SK-N-SH (cell line): ENCODE measurements around the gene ERVFRD-1. TPM values are rescaled to one million over a fixed set of nuclear protein-coding genes. Genes with fewer than 3 reads are reported as not detected.

Experiments used
- CTCF ChIA-PET: fragments of 300-600, 350-600 bp; formaldehyde crosslinking; extraction: SDS; loops from one replicate; lab custom pipeline; 2021; lab: Yijun Ruan, JAX
- POLR2A ChIA-PET: fragments of 350-600 bp; sonication (Branson Sonifier 250); formaldehyde crosslinking; extraction: SDS; loops from one replicate; lab custom pipeline; 2020; ENCODE audit warnings: antibody characterized with exemption, inconsistent platforms; lab: Yijun Ruan, JAX
- DNase-seq: peaks from one replicate; pipeline ENCODE4 v3.0.0; 2012
- H2AFZ ChIP-seq: fragments of 200-600 bp; sonication (generic); 2 replicates; pipeline ENCODE4 v1.8.1; 2016; ENCODE audit warnings: antibody characterized with exemption, mild to moderate bottlenecking, low read depth
- H3F3A ChIP-seq: fragments of 200-600 bp; sonication (generic); replicated peaks from 2 replicates; pipeline ENCODE3; 2016; ENCODE audit warnings: antibody characterized with exemption, mild to moderate bottlenecking; ENCODE audit not compliant: insufficient read depth
- H3K27ac ChIP-seq, 2 experiments: fragments of 200-500 bp in 1 of 2; fragments of 200-600 bp in 1 of 2; sonication (Bioruptor generic) in 1 of 2; sonication (generic), shearing (Covaris generic) in 1 of 2; 2 replicates each; pipeline versions ENCODE4 v1.5.1 to v1.6.1; 2014 to 2016; ENCODE audit warnings: low read depth in 2 of 2, inconsistent platforms in 1 of 2, low read length in 1 of 2, mild to moderate bottlenecking in 1 of 2, mixed read lengths in 1 of 2
- H3K27me3 ChIP-seq: fragments of 200-600 bp; sonication (generic), shearing (Covaris generic); 2 replicates; pipeline ENCODE4 v1.6.1; 2016; ENCODE audit warnings: mixed run types; ENCODE audit not compliant: insufficient read depth
- H3K36me3 ChIP-seq, 2 experiments: fragments of 200-500 bp in 1 of 2; fragments of 200-600 bp in 1 of 2; sonication (Bioruptor generic) in 1 of 2; sonication (generic) in 1 of 2; replicated peaks in 1 of 2; 2 replicates each; pipeline versions ENCODE3 to v1.5.1; 2014 to 2016; ENCODE audit warnings: low read length in 1 of 2, mild to moderate bottlenecking in 1 of 2; ENCODE audit not compliant: insufficient read depth in 2 of 2, control insufficient read depth in 1 of 2
- H3K4me1 ChIP-seq, 2 experiments: fragments of 200-500 bp in 1 of 2; fragments of 200-600 bp in 1 of 2; sonication (Bioruptor generic) in 1 of 2; sonication (generic), shearing (Covaris generic) in 1 of 2; 2 replicates each; pipeline versions ENCODE4 v1.5.1 to v1.6.1; 2014 to 2016; ENCODE audit warnings: low read depth in 1 of 2, low read length in 1 of 2, mixed run types in 1 of 2; ENCODE audit not compliant: insufficient read depth in 2 of 2, control insufficient read depth in 1 of 2
- H3K4me2 ChIP-seq: fragments of 200-600 bp; sonication (generic), shearing (Covaris generic); 2 replicates; pipeline ENCODE4 v1.6.1; 2017; ENCODE audit warnings: mixed run types
- H3K4me3 ChIP-seq, 2 experiments: fragments of 200-500 bp in 1 of 2; fragments of 200-600 bp in 1 of 2; sonication (Bioruptor generic) in 1 of 2; sonication (generic), shearing (Covaris generic) in 1 of 2; 2 replicates each; pipeline versions ENCODE4 v1.5.1 to v1.8.1; 2014 to 2016; ENCODE audit warnings: low read depth in 2 of 2, inconsistent platforms in 1 of 2, low read length in 1 of 2, mild to moderate bottlenecking in 1 of 2, mixed read lengths in 1 of 2, moderate library complexity in 1 of 2
- H3K79me2 ChIP-seq: fragments of 200-600 bp; sonication (generic); 2 replicates; pipeline ENCODE4 v1.8.1; 2017; ENCODE audit warnings: mild to moderate bottlenecking; ENCODE audit not compliant: insufficient read depth
- H3K9ac ChIP-seq: fragments of 200-600 bp; sonication (generic); 2 replicates; pipeline ENCODE4 v1.6.1; 2017; ENCODE audit warnings: mixed run types
- H3K9me2 ChIP-seq: fragments of 200-600 bp; sonication (generic); 2 replicates; pipeline ENCODE4 v1.6.1; 2017; ENCODE audit warnings: mixed run types
- H3K9me3 ChIP-seq: fragments of 200-600 bp; sonication (generic); 2 replicates; pipeline ENCODE4 v1.6.1; 2017; ENCODE audit warnings: mixed run types, mild to moderate bottlenecking, moderate library complexity
- H4K20me1 ChIP-seq: fragments of 200-600 bp; sonication (generic); 2 replicates; pipeline ENCODE4 v1.6.1; 2017; ENCODE audit warnings: mild to moderate bottlenecking, mixed run types; ENCODE audit not compliant: insufficient read depth
- CTCF ChIP-seq: fragments of 200-600 bp; sonication (generic); IDR thresholded peaks from 2 replicates; pipeline ENCODE4 v1.6.1; 2017; ENCODE audit warnings: antibody characterized with exemption, mild to moderate bottlenecking, moderate library complexity
- EZH2phosphoT487 ChIP-seq: fragments of 200-600 bp; sonication (generic); IDR thresholded peaks from 2 replicates; pipeline ENCODE4 v1.6.1; 2017; ENCODE audit warnings: low read depth, mixed run types, mild to moderate bottlenecking, antibody characterized with exemption, moderate library complexity, borderline replicate concordance
- FOSL2 ChIP-seq: IDR thresholded peaks from 2 replicates; pipeline ENCODE4 v1.4.0; 2012; ENCODE audit warnings: low read depth, mild to moderate bottlenecking, moderate library complexity, borderline replicate concordance
- FOXJ3 ChIP-seq: sonication (generic); formaldehyde crosslinking; IDR thresholded peaks from 2 replicates; pipeline ENCODE4 v1.5.1; 2020; ENCODE audit warnings: mild to moderate bottlenecking, missing genetic modification reagents
- FOXM1 ChIP-seq: IDR thresholded peaks from 2 replicates; pipeline ENCODE4 v1.4.0; 2012; ENCODE audit warnings: low read depth, mild to moderate bottlenecking
- GABPA ChIP-seq: IDR thresholded peaks from 2 replicates; pipeline ENCODE4 v1.4.0; 2012; ENCODE audit warnings: low read depth, mild to moderate bottlenecking
- JUND ChIP-seq: IDR thresholded peaks from 2 replicates; pipeline ENCODE4 v1.4.0; 2012
- MAX ChIP-seq: IDR thresholded peaks from 2 replicates; pipeline ENCODE4 v1.4.0; 2012; ENCODE audit warnings: low read depth
- MXI1 ChIP-seq: IDR thresholded peaks from 2 replicates; pipeline ENCODE4 v1.6.1; 2012; ENCODE audit warnings: mild to moderate bottlenecking, low read depth, low read length, improper control_type of control experiment
- NFIC ChIP-seq: IDR thresholded peaks from 2 replicates; pipeline ENCODE4 v1.4.0; 2012; ENCODE audit warnings: borderline replicate concordance
- NRF1 ChIP-seq: IDR thresholded peaks from 2 replicates; pipeline ENCODE4 v1.6.1; 2012; ENCODE audit warnings: low read depth, mild to moderate bottlenecking, low read length
- RAD21 ChIP-seq: IDR thresholded peaks from 2 replicates; pipeline ENCODE4 v1.6.1; 2012; ENCODE audit warnings: mild to moderate bottlenecking, low read length
- REST ChIP-seq: IDR thresholded peaks from 2 replicates; pipeline ENCODE4 v1.6.1; 2012; ENCODE audit warnings: mild to moderate bottlenecking, low read depth, low read length, moderate library complexity
- RFX5 ChIP-seq: IDR thresholded peaks from 2 replicates; pipeline ENCODE4 v1.6.1; 2012; ENCODE audit warnings: mild to moderate bottlenecking, improper control_type of control experiment, low read length
- SIN3A ChIP-seq: IDR thresholded peaks from 2 replicates; pipeline ENCODE4 v1.6.1; 2012; ENCODE audit warnings: low read depth, mild to moderate bottlenecking, low read length, moderate library complexity, borderline replicate concordance
- TAF1 ChIP-seq: IDR thresholded peaks from 2 replicates; pipeline ENCODE4 v1.6.1; 2012; ENCODE audit warnings: low read depth, mild to moderate bottlenecking, low read length, moderate library complexity, borderline replicate concordance
- TEAD4 ChIP-seq: IDR thresholded peaks from 2 replicates; pipeline ENCODE4 v1.4.0; 2012; ENCODE audit warnings: mild to moderate bottlenecking, borderline replicate concordance; ENCODE audit not compliant: insufficient read depth
- ZBTB33 ChIP-seq: IDR thresholded peaks from 2 replicates; pipeline ENCODE4 v1.4.0; 2012; ENCODE audit warnings: low read depth, borderline replicate concordance
- WGBS: methylation state at CpG from one replicate; pipeline ENCODE4 v1.1.6; 2017; ENCODE audit warnings: low lambda C conversion rate; 5-methylcytosine and 5-hydroxymethylcytosine counted together
- polyA plus RNA-seq, 3 experiments: library from polyadenylated mRNA; depleted of rRNA; stranded (reverse); fragments of >200 nt; gene quantifications; 2 replicates each; pipeline ENCODE4 v1.2.3, GENCODE V29; 2012

ERVFRD-1 gene
- polyA plus RNA-seq, 1 of the 3 experiments (the other 2 are of a cell fraction) = not detected

GRCh38 chr6:11151488-11151887 lies 40.0 kb upstream of the ERVFRD-1 start:
- ChIA-PET POLR2A (no interaction called here), CTCF (interaction anchor here (0.8 to 1.1 kb wide), 2 partner anchors 87 to 345 kb away, joined by 3 to 6 read pairs; no protein-coding TSS in a partner anchor)
- no peaks in the 10 kb centered on the region for H3F3A ChIP-seq

GRCh38 chr6:11149551-11149950 lies 38.0 kb upstream of the ERVFRD-1 start:
- no peaks in the 10 kb centered on the region for H3K9me3 ChIP-seq
- no peak for DNase-seq
- H2AFZ ChIP-seq = no peak overlapping the region
- H3K4me3 ChIP-seq = no peak overlapping the region
- 93% methylated on average over 3 of the region's 3 CpGs for WGBS
- no peaks in the 10 kb centered on the region for H3K36me3 ChIP-seq
- H3K79me2 ChIP-seq = no peaks in the 10 kb centered on the region
- no peaks in the 10 kb centered on the region for H3K9me2 ChIP-seq
- no peaks in the 10 kb centered on the region for H3K27me3 ChIP-seq
- peaks cover 0 to 8% of the 10 kb centered on the region in 2 experiments; a peak in 1 of 4 replicates for H3K4me1 ChIP-seq
- no peaks in the 10 kb centered on the region for H3F3A ChIP-seq
- POLR2A ChIA-PET = no interaction called here
- CTCF ChIA-PET = interaction anchor here (1.1 to 8.7 kb wide), 2 partner anchors 346 to 426 kb away, joined by 3 to 181 read pairs; no protein-coding TSS in a partner anchor
- no peaks in the 10 kb centered on the region for H4K20me1 ChIP-seq
- H3K4me2 ChIP-seq = no peak overlapping the region
- no peak overlapping the region; a peak in 1 of 4 replicates for H3K27ac ChIP-seq
- no peak overlapping the region for H3K9ac ChIP-seq
- TF ChIP-seq MXI1 = no peak
- TF ChIP-seq CTCF = no peak
- TF ChIP-seq RAD21 = no peak
- TF ChIP-seq GABPA = no peak
- TF ChIP-seq FOXM1 = no peak
- no peak for TF ChIP-seq NFIC
- TF ChIP-seq FOXJ3 (CRISPR knock-in tag) = no peak
- TF ChIP-seq MAX = no peak
- TF ChIP-seq JUND = no peak
- TF ChIP-seq ZBTB33 = no peak
- no peak for TF ChIP-seq TAF1
- no peak for TF ChIP-seq RFX5
- TF ChIP-seq REST = no peak
- no peak for TF ChIP-seq SIN3A
- no peak for TF ChIP-seq EZH2phosphoT487
- TF ChIP-seq TEAD4 = no peak
- no peak for TF ChIP-seq FOSL2
- no peak for TF ChIP-seq NRF1

More at GRCh38 chr6:11151488-11151887, 40.0 kb upstream of the ERVFRD-1 start:
- no peak overlapping the region for H3K27ac ChIP-seq
- DNase-seq = no peak
- H3K9me2 ChIP-seq = no peaks in the 10 kb centered on the region
- TF ChIP-seq FOSL2 (no peak), JUND (no peak), EZH2phosphoT487 (no peak)
- TF ChIP-seq, all 33 proteins: peak for 0
- no peaks in the 10 kb centered on the region for H3K9me3 ChIP-seq
- no peaks in the 10 kb centered on the region for H3K36me3 ChIP-seq
- no peak overlapping the region for H2AFZ ChIP-seq
- no peaks in the 10 kb centered on the region for H3K27me3 ChIP-seq
- 100% methylated on average over 1 of the region's 1 CpG for WGBS
- peaks cover 0 to 3% of the 10 kb centered on the region in 2 experiments; a peak in 1 of 4 replicates for H3K4me1 ChIP-seq
- H4K20me1 ChIP-seq = no peaks in the 10 kb centered on the region
- no peaks in the 10 kb centered on the region for H3K79me2 ChIP-seq
- H3K4me3 ChIP-seq = no peak overlapping the region
- no peak overlapping the region for H3K9ac ChIP-seq
- no peak overlapping the region for H3K4me2 ChIP-seq
